Gastrocnemius medialis (tissue), 4 donors: ENCODE results near the gene TTC39C. TPM values are rescaled to one million over a fixed set of nuclear protein-coding genes. Genes with fewer than 3 reads are reported as not detected.

Experiments
- ATAC-seq, 2 donors: fragments of 150-250 bp; one replicate each; pipeline ENCODE4 v1.9.1; 2016
- DNase-seq, 2 donors: peaks; one replicate each; pipeline ENCODE4 v3.0.0-alpha.2; 2019
- H3K27ac ChIP-seq, 4 donors: fragments of 200-600 bp; sonication (generic); 1 replicate in 1 of 4; 2 replicates in 3 of 4; pipeline ENCODE4 v1.5.1; 2016 to 2018; ENCODE audit warnings: mild to moderate bottlenecking in 2 of 4, moderate library complexity in 1 of 4
- H3K27me3 ChIP-seq, 3 donors: fragments of 200-600 bp; sonication (generic) in 2 of 3; 1 replicate in 1 of 3; 2 replicates in 2 of 3; pipeline versions ENCODE4 v1.5.1 to v1.6.0; 2016 to 2019; ENCODE audit warnings: mild to moderate bottlenecking in 1 of 3, moderate library complexity in 1 of 3
- H3K36me3 ChIP-seq, 2 donors: fragments of 200-600 bp; sonication (generic) in 1 of 2; one replicate each; pipeline ENCODE4 v1.5.1; 2017 to 2018
- H3K4me1 ChIP-seq, 2 donors: fragments of 200-600 bp; sonication (generic) in 1 of 2; one replicate each; pipeline ENCODE4 v1.5.1; 2016 to 2017; ENCODE audit warnings: mild to moderate bottlenecking in 2 of 2
- H3K4me3 ChIP-seq, 4 donors: fragments of 200-600 bp; sonication (generic) in 3 of 4; 1 replicate in 1 of 4; 2 replicates in 3 of 4; pipeline ENCODE4 v1.5.1; 2016 to 2019; ENCODE audit warnings: mild to moderate bottlenecking in 2 of 4
- H3K9me3 ChIP-seq, 3 donors: fragments of 200-600 bp; sonication (generic) in 2 of 3; 1 replicate in 1 of 3; 2 replicates in 2 of 3; pipeline ENCODE4 v1.5.1; 2016 to 2019
- POLR2A ChIP-seq, 2 donors: fragments of 450-650 bp; IDR thresholded peaks; one replicate each; pipeline ENCODE4 v1.6.1; 2017; ENCODE audit warnings: antibody characterized with exemption in 2 of 2, mild to moderate bottlenecking in 2 of 2, moderate library complexity in 2 of 2
- in situ Hi-C, 4 donors: fragments of 200-750 bp; cut with MboI; loops; one replicate each; pipeline versions ENCODE4 v1.15.0 to v1.8.0; 2017; ENCODE audit warnings: low sequenced_read_pairs in 4 of 4
- intact Hi-C: fragments of 100-400 bp; cut with DNase I; formaldehyde crosslinking; loops from one replicate; pipeline ENCODE4 v1.15.1; 2023; ENCODE audit warnings: low total_unique reads
- total RNA-seq, 4 donors: library from RNA; depleted of rRNA; stranded (reverse); fragments of >200 nt; gene quantifications; one replicate each; pipeline versions ENCODE4 v1.1.0 to v1.2.3, GENCODE V29; 2016
- TF ChIP-seq, protein P1 (sequence below), 5 experiments: fragments of 450-650 bp in 3 of 5; fragments of 200-600 bp in 2 of 5; sonication (generic) in 2 of 5; IDR thresholded peaks in 4 of 5; conservative IDR thresholded peaks in 1 of 5; 1 replicate in 4 of 5; 2 replicates in 1 of 5; pipeline ENCODE4 v1.5.1; 2016 to 2019; ENCODE audit warnings: antibody characterized with exemption in 5 of 5, mild to moderate bottlenecking in 3 of 5, moderate library complexity in 3 of 5

TTC39C gene
- total RNA-seq, 4 donors from 2014 or later = 0.71 to 1.8 (median 1.5) TPM

DNA sequence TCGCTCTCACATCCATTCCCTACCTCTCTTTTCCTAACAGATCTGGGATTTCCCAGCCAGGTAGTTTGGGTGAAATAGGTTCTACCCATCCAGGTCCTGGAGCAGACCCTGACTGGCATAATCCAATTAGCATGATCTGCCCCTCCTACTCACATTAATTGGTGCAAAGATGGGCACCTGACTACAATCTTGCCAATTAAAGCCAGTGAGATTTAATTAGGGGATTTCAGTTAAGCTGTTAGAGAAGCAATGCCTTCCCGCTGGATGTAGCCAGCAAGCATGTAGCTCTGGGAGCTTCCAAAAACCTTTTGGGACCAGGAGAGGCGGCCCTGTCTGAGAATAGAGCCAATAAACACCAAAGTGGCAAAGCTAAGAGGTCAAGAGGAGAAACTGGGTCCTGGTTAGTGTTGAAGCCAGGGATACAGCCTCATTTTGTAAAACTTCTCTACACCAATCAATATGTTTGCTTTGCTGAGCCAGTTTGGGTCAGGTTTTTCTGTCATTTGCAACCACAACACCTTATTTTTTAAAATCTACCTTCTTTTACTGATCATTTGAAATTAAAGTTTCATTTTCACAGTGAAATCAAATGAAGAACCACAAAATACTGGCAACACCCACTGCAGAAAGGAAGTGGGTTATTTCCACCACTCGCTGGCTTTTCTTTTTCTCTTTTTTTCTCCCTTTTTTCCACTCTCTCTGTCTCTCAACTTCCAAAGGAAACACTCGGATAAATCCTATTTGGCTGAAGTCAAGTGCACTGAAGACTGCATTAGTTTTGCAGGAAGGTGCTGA lies 3.2 kb upstream of the TTC39C start:
- no peak for DNase-seq
- Histone ChIP-seq H3K27ac (no peak overlapping the region), H3K36me3 (no peaks in the 10 kb centered on the region), H3K9me3 (no peaks in the 10 kb centered on the region), H3K4me1 (peaks cover 10 to 11% of the 10 kb centered on the region in 2 donors), H3K27me3 (peaks cover 10 to 22% (median 19%) of the 10 kb centered on the region in 3 donors), H3K4me3 (no peak overlapping the region)
- in situ Hi-C loops = no loop called here
- TF ChIP-seq POLR2A (IDR thresholded peaks at IDR 0.05) = no peak
- TF ChIP-seq, protein P1, sequence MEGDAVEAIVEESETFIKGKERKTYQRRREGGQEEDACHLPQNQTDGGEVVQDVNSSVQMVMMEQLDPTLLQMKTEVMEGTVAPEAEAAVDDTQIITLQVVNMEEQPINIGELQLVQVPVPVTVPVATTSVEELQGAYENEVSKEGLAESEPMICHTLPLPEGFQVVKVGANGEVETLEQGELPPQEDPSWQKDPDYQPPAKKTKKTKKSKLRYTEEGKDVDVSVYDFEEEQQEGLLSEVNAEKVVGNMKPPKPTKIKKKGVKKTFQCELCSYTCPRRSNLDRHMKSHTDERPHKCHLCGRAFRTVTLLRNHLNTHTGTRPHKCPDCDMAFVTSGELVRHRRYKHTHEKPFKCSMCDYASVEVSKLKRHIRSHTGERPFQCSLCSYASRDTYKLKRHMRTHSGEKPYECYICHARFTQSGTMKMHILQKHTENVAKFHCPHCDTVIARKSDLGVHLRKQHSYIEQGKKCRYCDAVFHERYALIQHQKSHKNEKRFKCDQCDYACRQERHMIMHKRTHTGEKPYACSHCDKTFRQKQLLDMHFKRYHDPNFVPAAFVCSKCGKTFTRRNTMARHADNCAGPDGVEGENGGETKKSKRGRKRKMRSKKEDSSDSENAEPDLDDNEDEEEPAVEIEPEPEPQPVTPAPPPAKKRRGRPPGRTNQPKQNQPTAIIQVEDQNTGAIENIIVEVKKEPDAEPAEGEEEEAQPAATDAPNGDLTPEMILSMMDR (IDR thresholded peaks at IDR 0.05 in 4 of 5, conservative IDR thresholded peaks at IDR 0.05 in 1 of 5) = no peak
- intact Hi-C loops = no loop called here
- no peak for ATAC-seq

DNA sequence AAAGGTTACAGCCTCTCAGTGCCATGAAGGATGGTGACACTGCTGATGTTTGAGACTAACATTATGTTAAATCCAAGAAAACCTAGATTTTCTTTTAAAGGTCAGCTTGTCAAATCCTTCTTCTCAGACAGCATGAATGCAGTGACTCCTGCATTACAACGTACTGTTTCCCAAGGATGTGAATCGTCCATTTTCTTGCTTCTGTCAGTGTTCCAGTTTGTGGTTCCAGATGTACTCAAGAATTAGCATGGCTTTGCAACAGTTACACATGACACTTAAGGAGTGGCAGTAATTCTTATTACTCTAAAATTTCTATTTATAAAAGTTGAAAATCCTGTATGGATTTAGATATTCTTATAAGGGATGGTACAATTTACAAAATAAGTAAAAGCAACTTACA lies 1.5 kb upstream of the TTC39C start:
- ATAC-seq (no peak), DNase-seq (no peak)
- in situ Hi-C loops (no loop called here), intact Hi-C loops (no loop called here)
- H3K4me3 ChIP-seq = no peak overlapping the region
- H3K4me1 ChIP-seq = peaks cover 10 to 11% of the 10 kb centered on the region in 2 donors
- no peak overlapping the region for H3K27ac ChIP-seq
- H3K9me3 ChIP-seq = no peaks in the 10 kb centered on the region
- TF ChIP-seq, protein P1 (IDR thresholded peaks at IDR 0.05 in 4 of 5, conservative IDR thresholded peaks at IDR 0.05 in 1 of 5) = no peak
- no peak for TF ChIP-seq POLR2A (IDR thresholded peaks at IDR 0.05)
- H3K36me3 ChIP-seq = no peaks in the 10 kb centered on the region
- H3K27me3 ChIP-seq = peaks cover 27 to 39% (median 33%) of the 10 kb centered on the region in 3 donors

DNA sequence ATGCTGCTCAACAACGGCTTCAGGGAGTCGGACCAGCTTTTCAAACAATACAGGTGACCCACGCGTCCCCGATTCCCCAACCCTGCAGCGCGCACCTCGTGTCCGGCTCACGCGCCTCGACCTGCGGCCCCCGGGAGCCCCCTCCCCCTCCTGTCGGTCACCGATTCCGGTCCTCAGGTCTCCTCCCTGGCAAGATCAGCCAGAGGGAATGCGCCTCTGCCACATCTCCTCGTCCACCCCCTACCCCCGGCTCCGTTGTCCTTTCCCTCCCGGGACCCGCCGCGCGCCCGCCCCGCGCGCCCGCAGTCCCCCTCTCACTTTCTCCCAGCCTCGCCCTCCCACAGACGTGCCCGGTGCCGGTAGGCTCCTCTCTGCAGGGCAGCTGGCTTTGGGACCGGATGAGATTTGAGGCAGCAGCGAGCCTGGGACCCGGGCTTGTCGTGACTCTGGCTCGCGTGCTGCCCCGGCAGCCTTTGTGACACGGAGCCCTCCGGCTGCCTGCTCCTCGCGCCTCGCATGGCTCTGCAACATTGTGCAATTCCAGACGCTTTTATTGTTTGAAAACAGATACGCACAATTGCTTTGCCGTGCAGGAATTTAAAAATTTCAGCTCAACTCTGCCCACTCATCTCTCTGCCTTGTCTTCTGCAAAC lies 558 bp downstream of the TTC39C start:
- intact Hi-C loops (loop anchor here (2.0 kb wide), 1 partner anchor 62 kb away; no protein-coding TSS in a partner anchor), in situ Hi-C loops (no loop called here)
- TF ChIP-seq, protein P1 (IDR thresholded peaks at IDR 0.05 in 4 of 5, conservative IDR thresholded peaks at IDR 0.05 in 1 of 5) = no peak
- TF ChIP-seq POLR2A (IDR thresholded peaks at IDR 0.05) = no peak
- Histone ChIP-seq H3K27ac (peak overlapping the region in 2 of 4 donors; percentile 38 to 55), H3K4me1 (peaks cover 10 to 11% of the 10 kb centered on the region in 2 donors), H3K36me3 (no peaks in the 10 kb centered on the region), H3K9me3 (no peaks in the 10 kb centered on the region), H3K4me3 (peak overlapping the region; percentile 63 to 95 (median 74)), H3K27me3 (peaks cover 31 to 50% (median 40%) of the 10 kb centered on the region in 3 donors)
- peak; percentile 30 to 37 for ATAC-seq
- DNase-seq = peak; percentile 13 to 22

DNA sequence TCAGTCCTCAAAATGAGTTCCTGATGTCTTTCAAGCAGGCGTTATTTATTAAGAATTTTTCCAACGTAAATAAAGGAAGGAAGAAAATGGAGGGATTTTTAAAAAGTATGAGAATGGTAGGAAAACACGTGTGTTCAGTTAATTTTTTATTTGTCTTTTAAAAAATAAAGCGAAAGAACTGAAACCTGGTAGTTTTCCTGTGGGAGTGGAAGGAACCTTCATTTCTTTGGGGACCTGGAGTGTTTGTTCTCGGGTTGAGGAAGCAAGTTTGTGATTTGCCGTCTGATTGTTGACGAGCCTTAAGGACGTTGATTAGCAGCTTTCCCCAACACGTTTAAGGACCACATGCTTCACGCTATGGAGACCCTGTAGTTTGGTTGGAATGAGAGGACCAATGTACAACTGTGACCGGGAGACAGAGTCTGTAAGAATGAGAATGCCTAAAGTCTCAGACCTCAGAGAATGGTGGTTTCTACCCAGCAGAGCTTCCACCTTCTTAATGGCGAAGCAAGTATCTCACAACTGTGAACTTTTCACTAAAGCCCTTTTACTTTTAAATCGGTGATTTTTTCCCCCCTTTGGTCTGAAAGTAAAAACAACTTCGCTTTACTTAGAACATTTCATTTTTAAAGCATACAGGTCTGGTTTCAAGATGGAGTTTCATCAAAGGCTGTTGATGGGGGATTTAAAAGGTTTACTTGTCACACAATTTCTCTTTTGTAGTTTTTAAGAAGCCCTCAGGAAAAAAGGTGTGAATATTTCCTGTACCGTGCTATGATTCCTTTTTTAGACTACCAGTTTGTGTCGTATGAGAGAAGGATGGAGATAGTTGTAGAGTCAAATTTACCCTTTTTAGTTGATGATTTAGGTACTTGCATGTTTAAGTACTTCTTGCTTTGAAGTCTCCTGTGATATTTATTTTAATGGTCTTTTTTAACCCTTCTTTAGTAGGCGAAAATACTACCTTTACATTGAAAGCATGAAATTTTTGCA lies 1.4 kb downstream of the TTC39C start:
- no peak for DNase-seq
- H3K27me3 ChIP-seq = peaks cover 31 to 50% (median 40%) of the 10 kb centered on the region in 3 donors
- ATAC-seq = no peak
- in situ Hi-C loops (no loop called here), intact Hi-C loops (loop anchor here (2.0 kb wide), 1 partner anchor 61 kb away; no protein-coding TSS in a partner anchor)
- H3K4me3 ChIP-seq = peak overlapping the region; percentile 63 to 95 (median 74)
- H3K4me1 ChIP-seq = peaks cover 10 to 11% of the 10 kb centered on the region in 2 donors
- no peak overlapping the region for H3K27ac ChIP-seq
- no peaks in the 10 kb centered on the region for H3K9me3 ChIP-seq
- no peaks in the 10 kb centered on the region for H3K36me3 ChIP-seq
- TF ChIP-seq, protein P1 (IDR thresholded peaks at IDR 0.05 in 4 of 5, conservative IDR thresholded peaks at IDR 0.05 in 1 of 5) = no peak
- TF ChIP-seq POLR2A (IDR thresholded peaks at IDR 0.05) = no peak
